WTC11 (cell line): ENCODE measurements around the gene RRBP1. TPM values are rescaled to one million over a fixed set of nuclear protein-coding genes. Genes with fewer than 3 reads are reported as not detected.
A peak's percentile ranks its signal among the peaks of the same experiment; 100 is the strongest.

Experiments
- ATAC-seq: fragments of 200-7000 bp; cut with Tn5 transposase; 2 replicates; pipeline ENCODE4 v1.10.0; 2021; ENCODE audit warnings: mild to moderate bottlenecking, moderate library complexity
- CTCF ChIA-PET: fragments of 300-600 bp; sonication (Branson Sonifier 250); formaldehyde crosslinking; loops from one replicate; lab custom pipeline; 2021; ENCODE audit warnings: antibody characterized with exemption; lab: Charles Lee
- POLR2A ChIA-PET: fragments of 350-600 bp; sonication (Branson Sonifier 250); formaldehyde crosslinking; loops from one replicate; lab custom pipeline; 2021; ENCODE audit warnings: antibody characterized with exemption; lab: Charles Lee
- DNase-seq: peaks from one replicate; pipeline ENCODE4 v3.0.0; 2021; ENCODE audit warnings: low spot score
- H3K27ac Mint-ChIP-seq: 2 replicates; pipeline ENCODE4 v1.8.0; 2021; ENCODE audit warnings: mixed read lengths
- H3K27me3 Mint-ChIP-seq: 2 replicates; pipeline ENCODE4 v1.8.0; 2021; ENCODE audit warnings: low read depth, mild to moderate bottlenecking, moderate library complexity, mixed read lengths
- H3K36me3 Mint-ChIP-seq: 2 replicates; pipeline ENCODE4 v1.8.0; 2021; ENCODE audit warnings: mixed read lengths
- H3K4me1 Mint-ChIP-seq: 2 replicates; pipeline ENCODE4 v1.8.0; 2022; ENCODE audit warnings: mixed read lengths
- H3K4me3 Mint-ChIP-seq: 2 replicates; pipeline ENCODE4 v1.8.0; 2021; ENCODE audit warnings: mild to moderate bottlenecking, moderate library complexity, mixed read lengths
- H3K9me3 Mint-ChIP-seq: 2 replicates; pipeline ENCODE4 v1.8.0; 2021; ENCODE audit warnings: mixed read lengths
- IRF2 ChIP-seq: sonication (generic); formaldehyde crosslinking; IDR thresholded peaks from 2 replicates; pipeline ENCODE4 v1.8.0; 2022; ENCODE audit warnings: low read depth, missing genetic modification reagents, borderline replicate concordance
- NR1H2 ChIP-seq: sonication (generic); formaldehyde crosslinking; IDR thresholded peaks from 2 replicates; pipeline ENCODE4 v1.9.0; 2021; ENCODE audit warnings: mild to moderate bottlenecking, moderate library complexity, missing genetic modification reagents
- RELA ChIP-seq: sonication (generic); formaldehyde crosslinking; IDR thresholded peaks from 2 replicates; pipeline ENCODE4 v1.8.1; 2022; ENCODE audit warnings: missing genetic modification reagents, mild to moderate bottlenecking, borderline replicate concordance
- TCF7 ChIP-seq: sonication (generic); formaldehyde crosslinking; IDR thresholded peaks from 2 replicates; pipeline ENCODE4 v1.8.0; 2022; ENCODE audit warnings: mild to moderate bottlenecking, low read depth, missing genetic modification reagents, moderate library complexity
- ZNF121 ChIP-seq: sonication (generic); formaldehyde crosslinking; IDR thresholded peaks from 2 replicates; pipeline ENCODE4 v1.8.0; 2023; ENCODE audit warnings: missing genetic modification reagents
- ZNF219 ChIP-seq: sonication (generic); formaldehyde crosslinking; IDR thresholded peaks from 2 replicates; pipeline ENCODE4 v1.8.0; 2023; ENCODE audit warnings: missing genetic modification reagents, mild to moderate bottlenecking, borderline replicate concordance
- ZNF317 ChIP-seq: sonication (generic); formaldehyde crosslinking; IDR thresholded peaks from 2 replicates; pipeline ENCODE4 v1.8.1; 2023; ENCODE audit warnings: low read depth, mild to moderate bottlenecking, moderate library complexity, missing genetic modification reagents, borderline replicate concordance
- ZNF416 ChIP-seq: fragments of 250-450 bp; sonication (Bioruptor Pico); IDR thresholded peaks from 2 replicates; pipeline ENCODE4 v1.9.0; 2021; ENCODE audit warnings: mild to moderate bottlenecking, inconsistent platforms
- ZNF671 ChIP-seq: fragments of 250-450 bp; sonication (Bioruptor Pico); IDR thresholded peaks from 2 replicates; pipeline ENCODE4 v1.8.0; 2021; ENCODE audit warnings: mild to moderate bottlenecking
- total RNA-seq: library from RNA; stranded (reverse); gene quantifications from 3 replicates; pipeline ENCODE4 v1.2.3, GENCODE V29; 2021
- TF ChIP-seq, protein P1 (sequence below): sonication (generic); formaldehyde crosslinking; IDR thresholded peaks from 2 replicates; pipeline ENCODE4 v1.8.0; 2022; ENCODE audit warnings: mild to moderate bottlenecking, missing genetic modification reagents
- TF ChIP-seq, protein P2 (sequence below): sonication (generic); formaldehyde crosslinking; IDR thresholded peaks from 2 replicates; pipeline ENCODE4 v1.8.1; 2022; ENCODE audit warnings: mild to moderate bottlenecking, moderate library complexity, missing genetic modification reagents
- TF ChIP-seq, protein P3 (sequence below): fragments of 250-450 bp; sonication (Bioruptor Pico); IDR thresholded peaks from 2 replicates; pipeline ENCODE4 v1.9.0; 2021; ENCODE audit warnings: mild to moderate bottlenecking
- TF ChIP-seq, protein P4 (sequence below): sonication (generic); formaldehyde crosslinking; IDR thresholded peaks from 2 replicates; pipeline ENCODE4 v1.8.1; 2022; ENCODE audit warnings: low read depth, missing genetic modification reagents, borderline replicate concordance
- TF ChIP-seq, protein P5 (sequence below): sonication (generic); formaldehyde crosslinking; IDR thresholded peaks from 2 replicates; pipeline ENCODE4 v1.8.1; 2022; ENCODE audit warnings: low read depth, mild to moderate bottlenecking, moderate library complexity, missing genetic modification reagents, borderline replicate concordance
- TF ChIP-seq, protein P6 (sequence below): fragments of 250-450 bp; sonication (Bioruptor Pico); IDR thresholded peaks from 2 replicates; pipeline ENCODE4 v1.8.0; 2021; ENCODE audit warnings: mild to moderate bottlenecking
- TF ChIP-seq, protein P7 (sequence below): fragments of 250-450 bp; sonication (Bioruptor Pico); conservative IDR thresholded peaks from 2 replicates; pipeline ENCODE4 v1.9.0; 2021; ENCODE audit warnings: mild to moderate bottlenecking

The RRBP1 gene
- total RNA-seq, 1 experiment from 2014 or later, result 171 TPM

DNA sequence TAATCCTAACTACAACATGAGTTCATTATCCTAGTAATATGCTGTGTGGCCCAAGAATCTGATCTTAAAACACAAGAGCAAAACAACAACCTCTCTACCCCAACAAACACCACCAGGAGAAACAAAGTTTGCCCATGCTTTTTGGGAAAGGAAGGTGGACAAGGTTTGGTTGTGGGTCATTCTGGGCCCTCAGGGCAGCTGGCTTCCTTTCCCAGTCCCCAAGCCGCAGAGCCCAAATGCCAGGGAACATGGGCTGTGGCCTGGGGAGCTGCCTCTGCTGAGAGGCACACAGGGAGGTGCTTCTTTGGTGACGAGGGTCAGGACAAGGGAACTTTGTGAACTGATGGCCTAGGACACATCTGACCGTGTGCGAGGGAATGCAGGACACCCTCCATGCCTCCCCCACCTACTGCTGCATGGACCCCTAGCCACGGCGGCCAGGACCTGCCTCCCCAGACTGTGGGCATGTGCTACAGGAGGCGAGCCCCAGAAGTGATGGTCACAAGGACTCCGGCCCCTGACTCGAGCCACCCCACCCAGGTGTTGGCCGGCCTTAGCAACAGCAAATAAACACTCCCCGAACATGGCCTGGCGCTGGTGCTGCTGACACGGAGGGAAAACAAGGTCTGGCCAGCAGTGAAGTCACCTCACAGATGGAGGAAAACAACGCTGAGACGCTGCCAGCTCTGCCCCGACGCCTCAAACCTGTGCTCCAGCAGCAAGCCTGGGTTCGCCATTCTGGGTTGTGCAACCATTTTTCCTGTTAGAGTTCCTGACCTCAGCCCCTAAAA, 55.6 kb downstream of the RRBP1 start:
- POLR2A ChIA-PET, result no interaction called here
- Mint-ChIP-seq H3K4me3 (no peak overlapping the region), H3K36me3 (peaks cover 52% of the 10 kb centered on the region), H3K9me3 (no peaks in the 10 kb centered on the region), H3K27ac (peak overlapping the region; percentile 13; the same call in 1 of the 2 replicates), H3K4me1 (no peaks in the 10 kb centered on the region)
- CTCF ChIA-PET, result interaction anchor here (1.0 to 1.2 kb wide), 3 partner anchors 9 to 57 kb away, joined by 3 read pairs; partner anchors contain the start of gene DSTN
- no peak for ATAC-seq
- DNase-seq, result no peak
- TF ChIP-seq ZNF317 (CRISPR knock-in tag) (no peak), IRF2 (no peak), ZNF416 (CRISPR knock-in tag) (no peak), ZNF671 (CRISPR knock-in tag) (no peak)
- TF ChIP-seq, protein P1, sequence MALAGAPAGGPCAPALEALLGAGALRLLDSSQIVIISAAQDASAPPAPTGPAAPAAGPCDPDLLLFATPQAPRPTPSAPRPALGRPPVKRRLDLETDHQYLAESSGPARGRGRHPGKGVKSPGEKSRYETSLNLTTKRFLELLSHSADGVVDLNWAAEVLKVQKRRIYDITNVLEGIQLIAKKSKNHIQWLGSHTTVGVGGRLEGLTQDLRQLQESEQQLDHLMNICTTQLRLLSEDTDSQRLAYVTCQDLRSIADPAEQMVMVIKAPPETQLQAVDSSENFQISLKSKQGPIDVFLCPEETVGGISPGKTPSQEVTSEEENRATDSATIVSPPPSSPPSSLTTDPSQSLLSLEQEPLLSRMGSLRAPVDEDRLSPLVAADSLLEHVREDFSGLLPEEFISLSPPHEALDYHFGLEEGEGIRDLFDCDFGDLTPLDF (CRISPR knock-in tag), result no peak
- TF ChIP-seq, protein P2, sequence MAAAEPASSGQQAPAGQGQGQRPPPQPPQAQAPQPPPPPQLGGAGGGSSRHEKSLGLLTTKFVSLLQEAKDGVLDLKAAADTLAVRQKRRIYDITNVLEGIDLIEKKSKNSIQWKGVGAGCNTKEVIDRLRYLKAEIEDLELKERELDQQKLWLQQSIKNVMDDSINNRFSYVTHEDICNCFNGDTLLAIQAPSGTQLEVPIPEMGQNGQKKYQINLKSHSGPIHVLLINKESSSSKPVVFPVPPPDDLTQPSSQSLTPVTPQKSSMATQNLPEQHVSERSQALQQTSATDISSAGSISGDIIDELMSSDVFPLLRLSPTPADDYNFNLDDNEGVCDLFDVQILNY (CRISPR knock-in tag), result no peak
- TF ChIP-seq, protein P3, sequence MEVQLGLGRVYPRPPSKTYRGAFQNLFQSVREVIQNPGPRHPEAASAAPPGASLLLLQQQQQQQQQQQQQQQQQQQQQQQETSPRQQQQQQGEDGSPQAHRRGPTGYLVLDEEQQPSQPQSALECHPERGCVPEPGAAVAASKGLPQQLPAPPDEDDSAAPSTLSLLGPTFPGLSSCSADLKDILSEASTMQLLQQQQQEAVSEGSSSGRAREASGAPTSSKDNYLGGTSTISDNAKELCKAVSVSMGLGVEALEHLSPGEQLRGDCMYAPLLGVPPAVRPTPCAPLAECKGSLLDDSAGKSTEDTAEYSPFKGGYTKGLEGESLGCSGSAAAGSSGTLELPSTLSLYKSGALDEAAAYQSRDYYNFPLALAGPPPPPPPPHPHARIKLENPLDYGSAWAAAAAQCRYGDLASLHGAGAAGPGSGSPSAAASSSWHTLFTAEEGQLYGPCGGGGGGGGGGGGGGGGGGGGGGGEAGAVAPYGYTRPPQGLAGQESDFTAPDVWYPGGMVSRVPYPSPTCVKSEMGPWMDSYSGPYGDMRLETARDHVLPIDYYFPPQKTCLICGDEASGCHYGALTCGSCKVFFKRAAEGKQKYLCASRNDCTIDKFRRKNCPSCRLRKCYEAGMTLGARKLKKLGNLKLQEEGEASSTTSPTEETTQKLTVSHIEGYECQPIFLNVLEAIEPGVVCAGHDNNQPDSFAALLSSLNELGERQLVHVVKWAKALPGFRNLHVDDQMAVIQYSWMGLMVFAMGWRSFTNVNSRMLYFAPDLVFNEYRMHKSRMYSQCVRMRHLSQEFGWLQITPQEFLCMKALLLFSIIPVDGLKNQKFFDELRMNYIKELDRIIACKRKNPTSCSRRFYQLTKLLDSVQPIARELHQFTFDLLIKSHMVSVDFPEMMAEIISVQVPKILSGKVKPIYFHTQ (CRISPR knock-in tag), result no peak
- TF ChIP-seq, protein P4, sequence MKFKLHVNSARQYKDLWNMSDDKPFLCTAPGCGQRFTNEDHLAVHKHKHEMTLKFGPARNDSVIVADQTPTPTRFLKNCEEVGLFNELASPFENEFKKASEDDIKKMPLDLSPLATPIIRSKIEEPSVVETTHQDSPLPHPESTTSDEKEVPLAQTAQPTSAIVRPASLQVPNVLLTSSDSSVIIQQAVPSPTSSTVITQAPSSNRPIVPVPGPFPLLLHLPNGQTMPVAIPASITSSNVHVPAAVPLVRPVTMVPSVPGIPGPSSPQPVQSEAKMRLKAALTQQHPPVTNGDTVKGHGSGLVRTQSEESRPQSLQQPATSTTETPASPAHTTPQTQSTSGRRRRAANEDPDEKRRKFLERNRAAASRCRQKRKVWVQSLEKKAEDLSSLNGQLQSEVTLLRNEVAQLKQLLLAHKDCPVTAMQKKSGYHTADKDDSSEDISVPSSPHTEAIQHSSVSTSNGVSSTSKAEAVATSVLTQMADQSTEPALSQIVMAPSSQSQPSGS (CRISPR knock-in tag), result no peak
- TF ChIP-seq, all 79 proteins: peak for 0
- no peaks in the 10 kb centered on the region for H3K27me3 Mint-ChIP-seq

DNA sequence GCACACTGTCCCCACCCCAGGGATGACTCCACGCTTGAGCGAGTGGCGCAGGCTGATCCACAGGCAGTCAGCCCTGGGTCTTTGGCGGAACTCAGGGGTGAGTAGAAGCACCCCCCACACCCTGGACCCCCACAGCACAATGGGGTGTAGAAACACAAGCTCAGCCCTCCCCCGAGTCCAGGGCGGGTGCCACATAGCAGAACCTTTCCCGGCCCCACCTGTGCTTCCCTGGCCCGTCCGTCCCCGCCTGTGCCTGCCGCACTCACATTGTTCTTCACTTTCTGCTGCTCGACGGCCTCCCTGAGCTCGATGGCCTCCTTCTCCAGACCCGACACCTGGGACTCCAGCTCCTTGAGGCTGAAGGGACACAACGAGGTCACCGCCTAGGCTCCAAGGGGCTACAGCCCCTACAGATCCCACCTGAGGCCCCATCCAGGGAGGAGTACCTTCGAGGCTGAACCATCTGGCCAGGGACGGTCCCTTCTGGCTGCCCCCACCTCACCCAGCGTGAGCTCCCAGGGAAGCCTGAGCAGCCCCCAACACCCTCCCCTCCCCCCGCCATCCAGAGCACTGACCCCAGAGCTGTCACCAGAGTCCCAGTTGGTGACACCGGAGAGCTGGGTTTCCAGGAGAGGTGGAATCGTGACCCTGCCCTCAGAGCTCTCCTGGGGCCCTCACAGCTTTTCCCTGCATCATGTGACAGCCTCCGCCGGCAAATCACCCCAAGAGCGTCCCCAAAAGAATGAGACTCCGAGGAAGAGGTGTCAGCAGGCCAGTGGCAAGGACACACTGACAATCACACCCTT, 56.6 kb downstream of the RRBP1 start:
- TF ChIP-seq ZNF121 (CRISPR knock-in tag), result no peak
- H3K36me3 Mint-ChIP-seq, result peaks cover 57% of the 10 kb centered on the region
- no peaks in the 10 kb centered on the region for H3K27me3 Mint-ChIP-seq
- H3K27ac Mint-ChIP-seq, result peak overlapping the region; percentile 13; the same call in 1 of the 2 replicates
- DNase-seq (no peak), ATAC-seq (no peak)
- POLR2A ChIA-PET, result no interaction called here
- no peaks in the 10 kb centered on the region for H3K4me1 Mint-ChIP-seq
- no peak overlapping the region for H3K4me3 Mint-ChIP-seq
- CTCF ChIA-PET, result interaction anchor here (0.9 to 1.9 kb wide), 3 partner anchors 24 to 314 kb away, joined by 3 to 6 read pairs (median 4); partner anchors contain the start of gene DSTN
- no peaks in the 10 kb centered on the region for H3K9me3 Mint-ChIP-seq

DNA sequence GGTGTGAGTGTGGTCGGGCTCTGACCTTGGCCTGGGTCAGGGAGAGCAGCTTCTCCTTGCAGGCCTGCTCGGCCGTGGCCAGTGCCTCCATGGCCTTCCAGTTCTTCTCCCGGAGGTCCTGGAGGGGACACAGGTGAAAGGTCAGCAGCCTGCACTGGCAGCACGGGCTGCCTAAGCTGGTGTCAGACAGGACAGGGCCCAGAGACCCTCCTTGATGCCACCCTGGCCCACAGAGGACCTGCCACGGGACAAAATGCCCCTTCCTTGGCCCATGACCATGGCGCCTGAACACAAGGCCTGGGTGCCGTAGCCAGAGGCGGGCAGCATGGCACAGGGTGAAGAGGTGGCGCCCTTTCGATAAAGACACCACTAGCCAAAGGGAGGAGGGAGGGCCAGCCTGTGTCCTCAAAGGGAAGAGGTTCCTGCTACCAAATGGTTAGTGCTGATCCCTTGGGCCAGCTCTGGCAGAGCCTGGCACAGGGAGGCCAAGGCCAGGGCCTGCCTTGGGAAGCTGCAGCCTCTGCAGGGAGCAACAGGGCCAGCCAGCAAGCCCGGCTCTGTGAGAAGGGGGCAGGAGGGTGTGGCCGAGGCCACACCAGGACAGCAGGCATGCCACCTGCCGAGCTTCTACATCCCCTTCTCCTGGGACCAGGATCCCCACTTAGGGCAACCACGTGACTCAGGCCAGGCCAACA, 57.3 kb downstream of the RRBP1 start:
- Mint-ChIP-seq H3K27me3 (no peaks in the 10 kb centered on the region), H3K27ac (no peak overlapping the region), H3K4me3 (no peak overlapping the region), H3K36me3 (peaks cover 58% of the 10 kb centered on the region), H3K9me3 (no peaks in the 10 kb centered on the region), H3K4me1 (no peaks in the 10 kb centered on the region)
- DNase-seq (peak; percentile 5), ATAC-seq (no peak)
- ChIA-PET POLR2A (no interaction called here), CTCF (interaction anchor here (0.9 to 1.9 kb wide), 2 partner anchors 25 to 314 kb away, joined by 4 to 6 read pairs; no protein-coding TSS in a partner anchor)
- TF ChIP-seq, protein P5, sequence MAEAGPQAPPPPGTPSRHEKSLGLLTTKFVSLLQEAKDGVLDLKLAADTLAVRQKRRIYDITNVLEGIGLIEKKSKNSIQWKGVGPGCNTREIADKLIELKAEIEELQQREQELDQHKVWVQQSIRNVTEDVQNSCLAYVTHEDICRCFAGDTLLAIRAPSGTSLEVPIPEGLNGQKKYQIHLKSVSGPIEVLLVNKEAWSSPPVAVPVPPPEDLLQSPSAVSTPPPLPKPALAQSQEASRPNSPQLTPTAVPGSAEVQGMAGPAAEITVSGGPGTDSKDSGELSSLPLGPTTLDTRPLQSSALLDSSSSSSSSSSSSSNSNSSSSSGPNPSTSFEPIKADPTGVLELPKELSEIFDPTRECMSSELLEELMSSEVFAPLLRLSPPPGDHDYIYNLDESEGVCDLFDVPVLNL (CRISPR knock-in tag), result no peak
- TF ChIP-seq, protein P6, sequence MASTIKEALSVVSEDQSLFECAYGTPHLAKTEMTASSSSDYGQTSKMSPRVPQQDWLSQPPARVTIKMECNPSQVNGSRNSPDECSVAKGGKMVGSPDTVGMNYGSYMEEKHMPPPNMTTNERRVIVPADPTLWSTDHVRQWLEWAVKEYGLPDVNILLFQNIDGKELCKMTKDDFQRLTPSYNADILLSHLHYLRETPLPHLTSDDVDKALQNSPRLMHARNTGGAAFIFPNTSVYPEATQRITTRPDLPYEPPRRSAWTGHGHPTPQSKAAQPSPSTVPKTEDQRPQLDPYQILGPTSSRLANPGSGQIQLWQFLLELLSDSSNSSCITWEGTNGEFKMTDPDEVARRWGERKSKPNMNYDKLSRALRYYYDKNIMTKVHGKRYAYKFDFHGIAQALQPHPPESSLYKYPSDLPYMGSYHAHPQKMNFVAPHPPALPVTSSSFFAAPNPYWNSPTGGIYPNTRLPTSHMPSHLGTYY (CRISPR knock-in tag), result no peak
- no peak for TF ChIP-seq NR1H2 (CRISPR knock-in tag)
- no peak for TF ChIP-seq RELA
- no peak for TF ChIP-seq TCF7
- TF ChIP-seq, protein P7, sequence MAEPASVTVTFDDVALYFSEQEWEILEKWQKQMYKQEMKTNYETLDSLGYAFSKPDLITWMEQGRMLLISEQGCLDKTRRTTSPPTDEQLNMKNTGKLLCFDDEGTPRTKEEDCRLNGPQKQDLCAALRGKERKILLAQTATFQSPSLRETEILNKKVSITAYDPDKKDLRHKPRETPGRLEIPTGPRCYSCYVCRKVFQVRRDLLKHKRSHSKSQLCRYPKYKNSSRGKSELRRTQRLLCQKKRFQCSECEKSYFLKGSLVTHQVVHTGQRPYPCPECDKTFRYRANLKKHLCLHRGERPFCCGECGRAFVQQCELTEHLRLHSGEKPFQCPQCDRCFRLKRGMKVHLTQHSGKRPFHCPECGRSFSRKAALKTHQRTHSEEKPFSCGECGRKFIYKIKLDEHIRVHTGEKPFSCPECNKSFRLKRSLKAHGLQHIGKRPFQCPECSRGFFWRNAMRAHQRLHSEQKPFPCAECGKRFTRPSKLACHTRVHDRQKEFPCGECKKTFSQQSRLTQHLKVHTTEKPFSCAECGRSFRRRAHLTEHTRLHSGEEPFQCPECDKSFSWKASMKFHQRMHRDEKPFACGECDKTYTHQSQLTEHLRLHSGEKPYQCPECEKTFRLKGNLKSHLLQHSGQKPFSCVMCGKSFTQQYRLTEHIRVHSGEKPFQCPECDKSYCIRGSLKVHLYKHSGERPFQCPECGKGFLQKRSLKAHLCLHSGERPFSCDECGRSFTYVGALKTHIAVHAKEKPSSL (CRISPR knock-in tag), result no peak
- no peak for TF ChIP-seq ZNF219 (CRISPR knock-in tag)
